A549 treated with Hydrocortisone at 1 μM for 4 hours (cell line): ENCODE data around the gene DDX27. TPM values are rescaled to one million over a fixed set of nuclear protein-coding genes. Genes with fewer than 3 reads are reported as not detected.

ENCODE experiments used
- total RNA-seq: library from RNA; stranded (reverse); fragments of 200-300 nt; extraction: Qiagen RNA extraction; gene quantifications from 5 replicates; pipeline ENCODE4 v1.2.3, GENCODE V29; 2022

DDX27 gene, protein sequence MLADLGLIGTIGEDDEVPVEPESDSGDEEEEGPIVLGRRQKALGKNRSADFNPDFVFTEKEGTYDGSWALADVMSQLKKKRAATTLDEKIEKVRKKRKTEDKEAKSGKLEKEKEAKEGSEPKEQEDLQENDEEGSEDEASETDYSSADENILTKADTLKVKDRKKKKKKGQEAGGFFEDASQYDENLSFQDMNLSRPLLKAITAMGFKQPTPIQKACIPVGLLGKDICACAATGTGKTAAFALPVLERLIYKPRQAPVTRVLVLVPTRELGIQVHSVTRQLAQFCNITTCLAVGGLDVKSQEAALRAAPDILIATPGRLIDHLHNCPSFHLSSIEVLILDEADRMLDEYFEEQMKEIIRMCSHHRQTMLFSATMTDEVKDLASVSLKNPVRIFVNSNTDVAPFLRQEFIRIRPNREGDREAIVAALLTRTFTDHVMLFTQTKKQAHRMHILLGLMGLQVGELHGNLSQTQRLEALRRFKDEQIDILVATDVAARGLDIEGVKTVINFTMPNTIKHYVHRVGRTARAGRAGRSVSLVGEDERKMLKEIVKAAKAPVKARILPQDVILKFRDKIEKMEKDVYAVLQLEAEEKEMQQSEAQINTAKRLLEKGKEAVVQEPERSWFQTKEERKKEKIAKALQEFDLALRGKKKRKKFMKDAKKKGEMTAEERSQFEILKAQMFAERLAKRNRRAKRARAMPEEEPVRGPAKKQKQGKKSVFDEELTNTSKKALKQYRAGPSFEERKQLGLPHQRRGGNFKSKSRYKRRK
- total RNA-seq: 57.8 to 67.8 TPM (median 58.8 TPM) in 5 replicates

DNA sequence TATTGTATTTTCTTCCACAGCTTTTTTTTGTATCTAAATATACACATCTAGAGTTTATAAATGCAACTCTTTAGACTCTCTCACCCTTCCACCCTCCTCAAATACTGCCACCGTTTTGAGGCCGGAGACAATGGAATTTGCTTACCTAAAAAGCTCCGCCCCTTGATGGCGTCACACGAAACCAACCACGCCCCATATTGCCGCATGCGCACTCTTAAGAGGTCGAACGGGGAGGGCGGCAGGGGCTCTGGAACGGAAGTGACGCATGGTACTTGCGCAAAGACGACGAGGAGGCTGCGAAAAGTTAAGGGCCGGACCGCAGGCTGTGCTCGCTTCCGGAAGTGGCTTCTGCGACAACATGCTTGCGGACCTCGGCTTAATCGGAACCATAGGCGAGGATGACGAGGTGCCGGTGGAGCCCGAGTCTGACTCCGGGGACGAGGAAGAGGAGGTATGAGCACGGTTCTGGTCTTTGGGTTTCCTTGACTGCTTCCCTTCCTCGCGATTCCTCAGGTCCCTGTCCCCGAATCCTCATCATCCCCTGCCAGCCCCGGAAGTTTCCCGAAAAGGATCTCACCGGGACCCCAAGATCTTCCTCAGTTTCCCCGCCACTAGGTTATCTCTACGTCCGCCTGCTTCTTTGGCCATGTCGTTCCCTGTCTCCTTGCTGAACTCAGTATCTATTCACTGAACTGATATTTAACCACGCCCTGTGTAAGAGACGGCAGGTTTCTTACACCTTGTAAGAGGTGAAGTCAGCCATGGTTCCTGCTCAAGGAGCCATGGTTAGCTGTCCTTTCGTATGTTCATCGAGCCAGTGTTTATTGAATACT lies at the start of gene DDX27:
Gene DDX27, plus strand, starts transcription at position 326 of the 833 bp plus-strand sequence. Its CDS starts 33 bp downstream, at position 359.

DNA sequence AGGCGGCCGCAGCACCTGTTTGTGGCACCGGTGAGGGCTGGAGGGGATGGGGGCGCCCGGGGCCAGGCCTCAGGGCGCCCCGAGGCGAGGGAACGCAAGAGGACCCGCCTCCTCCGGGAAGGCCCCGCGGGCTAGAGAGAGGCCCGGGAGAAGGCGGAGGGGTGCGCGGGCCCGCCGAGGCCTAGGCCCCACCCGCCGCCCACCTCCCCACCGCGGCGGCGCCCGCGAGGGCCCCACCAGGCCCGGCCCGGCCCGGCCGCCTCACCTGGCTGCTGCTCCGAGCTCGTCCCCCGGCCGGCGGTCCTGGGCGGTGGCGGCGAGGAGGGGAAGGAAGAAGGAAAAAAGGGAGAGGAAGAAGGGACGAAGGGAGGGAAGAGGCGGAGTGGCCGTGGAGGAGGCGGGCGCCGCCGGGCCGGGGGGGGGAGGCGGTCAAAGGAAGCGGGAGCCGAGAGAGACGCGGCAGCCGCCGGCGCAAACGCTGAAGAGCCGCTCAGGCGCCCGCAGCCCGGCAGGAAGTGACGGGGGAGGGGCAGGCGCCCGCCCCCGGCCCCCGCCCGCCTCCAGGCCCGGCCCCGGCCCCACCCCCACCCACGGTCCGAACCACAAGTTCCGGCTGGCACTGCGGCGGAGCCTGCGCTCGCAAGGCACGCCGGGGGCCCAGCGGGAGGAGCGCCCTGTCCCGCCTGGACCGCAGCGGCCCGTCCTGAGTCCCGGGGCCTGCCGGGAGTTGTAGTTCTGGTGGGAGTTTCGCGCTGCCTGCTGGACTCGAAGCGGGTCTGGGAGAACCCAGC lies 31.2 kb upstream of the DDX27 start, which contains the start of gene STAU1:
Gene STAU1, minus strand, starts transcription at position 484 of the 791 bp plus-strand sequence. CDS start 22,133 bp downstream, outside the sequence.

DNA sequence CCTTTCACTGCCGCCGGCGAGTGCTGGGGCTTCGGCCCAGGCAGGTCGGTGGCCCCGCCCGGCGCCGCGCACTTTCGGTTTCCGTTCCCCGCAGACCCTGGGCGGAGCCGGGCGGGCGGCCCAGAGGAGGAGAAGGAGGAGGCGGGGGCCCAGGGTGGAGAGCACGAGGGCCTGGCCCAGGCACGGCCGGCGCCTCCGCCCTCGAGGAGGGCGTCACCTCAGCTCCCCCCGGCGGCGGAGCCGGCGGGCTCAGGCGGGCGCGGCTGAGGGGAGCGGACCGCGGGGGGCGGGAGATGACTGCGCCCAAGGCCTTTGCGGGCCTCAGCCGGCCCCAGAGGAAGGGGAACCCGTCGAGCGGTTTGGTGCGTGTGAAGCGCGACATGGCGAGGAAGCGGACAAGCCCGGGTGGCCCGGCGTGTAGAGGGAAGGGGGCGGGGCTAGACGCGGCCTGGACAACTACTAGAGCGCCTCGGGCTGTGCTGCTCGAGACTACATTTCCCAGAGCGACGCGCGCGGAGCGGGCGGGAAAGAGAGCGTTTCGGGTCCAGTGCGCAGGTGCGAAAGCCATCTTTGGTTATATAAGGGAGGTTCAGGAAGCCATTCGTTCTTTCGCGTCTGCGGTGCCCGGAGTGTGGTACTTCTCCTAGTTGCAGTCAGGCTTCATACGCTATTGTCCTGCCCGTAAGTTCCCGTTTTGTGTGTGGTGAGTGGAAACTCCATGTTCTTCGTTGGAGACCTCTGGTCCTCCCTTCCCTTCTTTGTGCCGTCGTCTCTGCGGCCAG lies 59.0 kb downstream of the DDX27 start, which contains the start of gene ZNFX1:
Gene ZNFX1, minus strand, starts transcription at position 22 of the 782 bp plus-strand sequence. CDS start 2,218 bp downstream, outside the sequence.

Other genes with a start within 250 kb of the DDX27 start
- gene CSE1L, start 173.1 kb upstream of the DDX27 start, total RNA-seq: 87.3 to 107 TPM (median 88.9 TPM) in 5 replicates
- 52.3 to 71.1 TPM (median 59.3 TPM) in 5 replicates for gene STAU1, start 31.1 kb upstream of the DDX27 start, total RNA-seq
- 22.4 to 28.1 TPM (median 23.2 TPM) in 5 replicates for gene ZNFX1, start 58.6 kb downstream of the DDX27 start, total RNA-seq